ENCODE data around the gene LTN1. TPM values are rescaled to one million over a fixed set of nuclear protein-coding genes. Genes with fewer than 3 reads are reported as not detected.
A peak's percentile ranks its signal among the peaks of the same experiment; 100 is the strongest.
"Not testable (repeated sequence)": the region's sequence is repeated elsewhere in the genome, so short reads cannot be mapped to it uniquely, and the experiment has no call there.

Gene LTN1
- total RNA-seq, 1 donor from 2014 or later, result 21.1 TPM

GRCh38 chr21:28991861-28992525 is 684 bp downstream of the LTN1 start:
- no peak for TF ChIP-seq CTCF (IDR thresholded peaks at IDR 0.05; ENCODE audit: insufficient read depth, low read length, poor library complexity, severe bottlenecking)
- no peak for DNase-seq (ENCODE audit: low read depth)

DNA sequence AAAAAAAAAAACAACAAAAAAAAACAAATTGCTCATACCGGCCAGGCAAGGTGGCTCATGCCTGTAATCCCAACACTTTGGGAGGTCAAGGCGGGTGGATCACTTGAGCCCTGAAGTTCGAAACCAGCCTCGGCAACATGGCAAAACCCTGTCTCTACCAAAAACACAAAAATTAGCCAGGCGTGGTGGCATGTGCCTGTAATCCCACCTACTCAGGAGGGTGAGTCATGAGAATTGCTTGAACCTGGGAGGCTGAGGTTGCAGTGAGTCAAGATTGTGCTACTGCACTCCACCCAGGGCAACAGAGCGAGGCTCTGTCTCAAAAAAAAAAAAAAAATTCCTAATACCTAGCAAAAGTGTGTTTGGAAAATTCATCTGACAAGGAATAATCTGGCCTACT is 4.5 kb downstream of the LTN1 start:
- DNase-seq (ENCODE audit: low read depth), result peak; percentile 68
- not testable (repeated sequence) for H3K4me3 ChIP-seq (ENCODE audit: low read depth, low read length); H3K27me3 ChIP-seq (ENCODE audit: control insufficient read depth, insufficient read depth, low read length); H3K36me3 ChIP-seq (ENCODE audit: control insufficient read depth, insufficient read depth, low read length)

More at GRCh38 chr21:28991861-28992525, 684 bp downstream of the LTN1 start:
- no peaks in the 10 kb centered on the region for H3K27me3 ChIP-seq (ENCODE audit: control insufficient read depth, insufficient read depth, low read length)
- peak overlapping the region; percentile 93 for H3K4me3 ChIP-seq (ENCODE audit: low read depth, low read length)
- no peaks in the 10 kb centered on the region for H3K36me3 ChIP-seq (ENCODE audit: control insufficient read depth, insufficient read depth, low read length)

DNA sequence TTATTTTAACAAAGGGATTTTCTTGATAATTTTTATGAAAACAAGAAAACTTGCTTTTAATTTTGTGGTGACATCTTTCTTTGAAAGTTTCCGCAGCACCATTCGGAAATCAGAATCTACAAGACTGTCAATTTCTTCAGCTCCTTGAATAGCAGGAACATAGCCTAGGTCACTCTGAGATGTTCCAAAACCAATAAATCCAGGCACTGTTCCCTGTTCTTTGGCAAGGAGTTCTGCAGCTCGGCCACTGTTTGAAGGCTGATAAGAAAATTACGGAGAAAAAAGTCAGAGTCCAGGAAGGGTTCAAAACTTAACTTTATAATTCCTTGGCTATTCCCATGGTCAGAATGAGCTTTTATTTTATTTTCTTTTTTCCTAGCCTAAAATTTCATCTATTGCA is 6.0 kb downstream of the LTN1 start:
- no peak for TF ChIP-seq CTCF (IDR thresholded peaks at IDR 0.05; ENCODE audit: insufficient read depth, low read length, poor library complexity, severe bottlenecking)
- DNase-seq (ENCODE audit: low read depth), result no peak
- peaks cover 1% of the 10 kb centered on the region for H3K36me3 ChIP-seq (ENCODE audit: control insufficient read depth, insufficient read depth, low read length)
- H3K4me3 ChIP-seq (ENCODE audit: low read depth, low read length), result no peak overlapping the region
- H3K27me3 ChIP-seq (ENCODE audit: control insufficient read depth, insufficient read depth, low read length), result no peaks in the 10 kb centered on the region

DNA sequence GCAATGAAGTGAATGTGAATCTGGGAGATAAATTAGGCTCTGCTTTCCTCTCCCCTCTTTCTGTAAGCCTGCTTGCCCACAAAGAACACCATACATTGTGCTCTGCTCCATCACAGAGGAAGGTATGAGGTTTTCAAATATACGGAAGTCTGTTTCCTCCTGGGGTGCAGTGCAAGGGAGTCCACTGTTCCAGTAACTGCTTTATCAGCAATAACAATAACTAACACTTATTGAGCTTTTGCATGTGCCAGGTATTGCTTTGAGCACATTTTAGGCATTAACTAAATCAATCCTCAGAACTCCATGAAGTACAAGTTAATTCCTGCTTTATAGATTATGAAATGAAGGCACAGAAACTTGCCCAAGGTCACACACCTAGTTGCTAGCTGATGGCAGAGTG is 10.0 kb downstream of the LTN1 start:
- TF ChIP-seq CTCF (IDR thresholded peaks at IDR 0.05; ENCODE audit: insufficient read depth, low read length, poor library complexity, severe bottlenecking), result no peak
- DNase-seq (ENCODE audit: low read depth), result no peak
- H3K27me3 ChIP-seq (ENCODE audit: control insufficient read depth, insufficient read depth, low read length), result no peaks in the 10 kb centered on the region
- H3K4me3 ChIP-seq (ENCODE audit: low read depth, low read length), result no peak overlapping the region
- peaks cover 1% of the 10 kb centered on the region for H3K36me3 ChIP-seq (ENCODE audit: control insufficient read depth, insufficient read depth, low read length)

DNA sequence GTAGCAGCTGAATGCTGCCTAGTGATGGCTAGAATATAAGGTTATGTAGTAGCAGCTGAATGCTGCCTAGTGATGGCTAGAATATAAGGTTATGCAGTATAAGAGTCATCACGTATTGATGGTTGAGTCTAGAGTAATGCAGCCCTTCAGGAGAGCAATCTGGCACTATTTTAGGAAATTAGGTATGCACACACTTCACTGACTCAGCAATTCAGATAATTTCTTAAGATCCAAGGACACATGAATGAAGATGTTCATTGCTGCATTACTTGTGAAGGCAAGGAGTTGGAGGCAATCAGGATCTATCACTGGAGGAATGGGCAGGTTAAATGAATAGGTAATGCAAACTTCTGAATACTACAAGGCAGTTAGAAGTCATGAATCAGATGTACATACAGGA is 13.6 kb downstream of the LTN1 start:
- no peak for TF ChIP-seq CTCF (IDR thresholded peaks at IDR 0.05; ENCODE audit: insufficient read depth, low read length, poor library complexity, severe bottlenecking)
- no peak for DNase-seq (ENCODE audit: low read depth)
- Histone ChIP-seq H3K27me3 (ENCODE audit: control insufficient read depth, insufficient read depth, low read length) (no peaks in the 10 kb centered on the region), H3K4me3 (ENCODE audit: low read depth, low read length) (no peak overlapping the region), H3K36me3 (ENCODE audit: control insufficient read depth, insufficient read depth, low read length) (peaks cover 1% of the 10 kb centered on the region)

- H3K36me3 ChIP-seq (ENCODE audit: control insufficient read depth, insufficient read depth, low read length), result no peaks in the 10 kb centered on the region
- no peak for DNase-seq (ENCODE audit: low read depth)
- TF ChIP-seq CTCF (IDR thresholded peaks at IDR 0.05; ENCODE audit: insufficient read depth, low read length, poor library complexity, severe bottlenecking), result no peak
- no peaks in the 10 kb centered on the region for H3K27me3 ChIP-seq (ENCODE audit: control insufficient read depth, insufficient read depth, low read length)
- H3K4me3 ChIP-seq (ENCODE audit: low read depth, low read length), result no peak overlapping the region
Observed at GRCh38 chr21:28975397-28975796, 17.3 kb downstream of the LTN1 start.

All from kidney epithelial cell (primary cell).